Epithelial cell of proximal tubule (primary cell): Measurements from ENCODE around the gene KRTAP2-4. TPM values are rescaled to one million over a fixed set of nuclear protein-coding genes. Genes with fewer than 3 reads are reported as not detected.
A peak's percentile ranks its signal among the peaks of the same experiment; 100 is the strongest.
"Not testable (repeated sequence)": the region's sequence is repeated elsewhere in the genome, so short reads cannot be mapped to it uniquely, and the experiment has no call there.

Experiments used
- DNase-seq: peaks from one replicate; pipeline ENCODE4 v3.0.0-alpha.2; 2011; ENCODE audit warnings: low read depth
- H3K4me3 ChIP-seq: 2 replicates; pipeline ENCODE4 v1.5.1; 2011; ENCODE audit warnings: low read depth, mild to moderate bottlenecking, low read length
- total RNA-seq: library from RNA; depleted of rRNA; stranded (reverse); fragments of >200 nt; gene quantifications from 2 replicates; pipeline ENCODE4 v1.2.3, GENCODE V29; 2015
- TF ChIP-seq, protein P1 (sequence below): conservative IDR thresholded peaks from 2 replicates; pipeline ENCODE4 v1.5.1; 2012; ENCODE audit warnings: low read depth, mild to moderate bottlenecking, low read length

Gene KRTAP2-4
- not detected in 2 replicates for total RNA-seq

GRCh38 chr17:41065829-41066624 lies at the start of gene KRTAP2-4:
Gene KRTAP2-4 (minus strand): TSS chr17:41065879. CDS start chr17:41065845, 34 bp downstream.
- H3K4me3 ChIP-seq, result no peak within 1 kb of the TSS
- TF ChIP-seq, protein P1, sequence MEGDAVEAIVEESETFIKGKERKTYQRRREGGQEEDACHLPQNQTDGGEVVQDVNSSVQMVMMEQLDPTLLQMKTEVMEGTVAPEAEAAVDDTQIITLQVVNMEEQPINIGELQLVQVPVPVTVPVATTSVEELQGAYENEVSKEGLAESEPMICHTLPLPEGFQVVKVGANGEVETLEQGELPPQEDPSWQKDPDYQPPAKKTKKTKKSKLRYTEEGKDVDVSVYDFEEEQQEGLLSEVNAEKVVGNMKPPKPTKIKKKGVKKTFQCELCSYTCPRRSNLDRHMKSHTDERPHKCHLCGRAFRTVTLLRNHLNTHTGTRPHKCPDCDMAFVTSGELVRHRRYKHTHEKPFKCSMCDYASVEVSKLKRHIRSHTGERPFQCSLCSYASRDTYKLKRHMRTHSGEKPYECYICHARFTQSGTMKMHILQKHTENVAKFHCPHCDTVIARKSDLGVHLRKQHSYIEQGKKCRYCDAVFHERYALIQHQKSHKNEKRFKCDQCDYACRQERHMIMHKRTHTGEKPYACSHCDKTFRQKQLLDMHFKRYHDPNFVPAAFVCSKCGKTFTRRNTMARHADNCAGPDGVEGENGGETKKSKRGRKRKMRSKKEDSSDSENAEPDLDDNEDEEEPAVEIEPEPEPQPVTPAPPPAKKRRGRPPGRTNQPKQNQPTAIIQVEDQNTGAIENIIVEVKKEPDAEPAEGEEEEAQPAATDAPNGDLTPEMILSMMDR, result no peak
- DNase-seq, result peak; percentile 76

DNA sequence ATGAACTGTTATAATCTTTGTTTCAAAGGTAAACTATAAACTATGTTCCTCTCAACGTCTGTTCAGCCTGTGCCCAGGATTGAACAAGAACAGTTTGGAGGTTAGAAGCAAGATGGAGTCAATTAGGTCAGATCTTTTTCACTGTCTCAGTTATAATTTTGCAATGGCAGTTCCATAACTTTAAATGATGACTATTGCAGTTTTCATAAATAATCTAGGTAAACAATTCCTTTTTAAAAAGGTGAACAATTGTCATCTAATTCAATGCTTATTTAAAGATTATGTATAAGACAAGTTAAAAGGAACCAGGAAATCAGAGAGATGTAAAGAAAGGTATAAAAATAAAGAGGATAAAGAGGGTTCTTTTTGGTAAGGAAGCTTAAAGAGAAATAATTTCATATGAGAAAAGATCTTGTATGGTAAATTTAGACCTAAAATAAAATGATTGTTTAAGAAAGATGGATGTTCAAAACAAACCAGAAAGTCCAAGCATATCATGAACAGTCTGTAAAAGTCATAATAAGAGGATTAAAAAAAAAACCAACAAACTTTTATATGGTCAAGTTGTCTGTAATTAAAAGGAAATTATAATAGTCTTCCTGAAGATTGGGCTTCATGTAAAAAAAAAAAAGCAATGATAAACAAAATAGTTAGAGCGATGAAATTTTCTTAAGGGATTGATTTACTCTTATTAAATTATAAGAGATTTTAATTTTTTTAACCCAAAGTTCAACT lies 45.6 kb upstream of the KRTAP2-4 start:
- DNase-seq, result no peak
- H3K4me3 ChIP-seq, result no peak overlapping the region
- TF ChIP-seq, protein P1, result no peak

DNA sequence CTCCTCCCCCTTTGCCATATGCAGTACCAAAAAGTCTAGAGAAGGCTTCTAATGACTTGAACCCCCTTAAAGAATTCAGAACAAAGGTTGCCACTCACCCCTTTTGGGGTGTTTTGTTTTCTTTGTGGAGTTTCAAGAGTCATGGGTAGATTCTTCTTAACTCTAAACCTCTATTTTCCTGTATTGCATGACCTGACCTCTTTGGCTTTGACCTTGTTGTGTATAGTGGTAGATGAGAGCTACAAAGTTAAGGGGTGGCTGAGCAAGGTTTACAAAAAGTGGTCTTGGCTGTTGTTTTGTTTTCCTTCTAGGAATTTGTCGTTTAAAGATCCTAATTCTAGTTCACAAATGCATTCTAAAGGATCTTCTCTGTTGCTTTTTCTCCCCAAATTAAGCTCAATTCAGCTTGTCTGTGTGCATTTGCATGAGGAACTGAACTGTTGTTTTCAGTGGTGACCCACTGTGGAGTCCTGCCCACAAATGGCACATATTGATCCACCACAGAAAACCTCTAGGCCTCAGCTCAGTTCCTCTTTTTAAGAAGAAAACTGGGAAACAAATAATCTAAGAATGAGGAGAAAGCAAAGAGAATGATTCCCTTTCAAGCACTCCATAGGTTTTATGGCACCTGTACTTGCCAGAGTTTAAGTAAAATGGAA lies 43.2 kb upstream of the KRTAP2-4 start:
- DNase-seq, H3K4me3 ChIP-seq: not testable (repeated sequence)

- TF ChIP-seq, protein P1, result no peak
- H3K4me3 ChIP-seq, result no peak overlapping the region
- no peak for DNase-seq
Measured at GRCh38 chr17:41107941-41108450, 42.3 kb upstream of the KRTAP2-4 start.

DNA sequence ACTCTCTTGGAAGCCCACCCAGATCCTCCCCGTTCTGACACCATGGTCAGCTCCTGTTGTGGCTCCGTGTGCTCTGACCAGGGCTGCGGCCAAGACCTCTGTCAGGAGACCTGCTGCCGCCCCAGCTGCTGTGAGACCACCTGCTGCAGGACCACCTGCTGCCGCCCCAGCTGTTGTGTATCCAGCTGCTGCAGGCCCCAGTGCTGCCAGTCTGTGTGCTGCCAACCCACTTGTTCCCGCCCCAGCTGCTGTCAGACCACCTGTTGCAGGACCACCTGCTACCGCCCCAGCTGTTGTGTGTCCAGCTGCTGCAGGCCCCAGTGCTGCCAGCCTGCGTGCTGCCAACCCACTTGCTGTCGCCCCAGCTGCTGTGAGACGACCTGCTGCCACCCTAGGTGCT lies 39.7 kb upstream of the KRTAP2-4 start, which contains the start of gene KRTAP4-9:
Gene KRTAP4-9, plus strand, starts transcription at position 43 of the 400 bp plus-strand sequence. Its CDS starts 0 bp downstream, at position 43.
- H3K4me3 ChIP-seq, DNase-seq: not testable (repeated sequence)

GRCh38 chr17:41104386-41105038 lies 38.8 kb upstream of the KRTAP2-4 start:
- peak; percentile 7 for DNase-seq
- H3K4me3 ChIP-seq, result not testable (repeated sequence)

DNA sequence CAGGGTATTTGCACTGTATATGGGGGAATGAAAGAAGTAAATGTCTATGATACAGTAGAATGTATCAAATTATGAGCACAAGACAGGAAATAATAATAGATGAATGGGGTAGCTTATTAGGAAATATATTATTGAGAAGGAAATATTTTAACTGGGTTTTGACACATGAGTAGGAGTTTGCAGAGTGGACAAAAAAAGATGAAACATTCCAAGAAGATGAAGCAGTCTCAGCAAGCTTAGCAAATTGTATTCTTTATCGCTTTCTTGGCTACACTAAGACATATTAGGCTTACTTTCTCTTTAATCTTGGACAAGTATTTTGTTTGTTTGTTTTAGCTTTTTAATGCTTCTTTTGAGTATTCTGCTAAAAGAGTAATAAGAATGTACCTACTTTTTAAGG lies 38.2 kb upstream of the KRTAP2-4 start:
- H3K4me3 ChIP-seq, result no peak overlapping the region

More for the DNA sequence above, 38.2 kb upstream of the KRTAP2-4 start:
- DNase-seq, result no peak
- TF ChIP-seq, protein P1, result no peak
